ENCODE data around the gene NFRKB. TPM values are rescaled to one million over a fixed set of nuclear protein-coding genes. Genes with fewer than 3 reads are reported as not detected.

Gene NFRKB
- total RNA-seq, 1 donor from 2014 or later, result 14.6 TPM

GRCh38 chr11:129866311-129866710 lies 29.1 kb downstream of the NFRKB start:
- Histone ChIP-seq H3K27me3 (ENCODE audit: control insufficient read depth in 3 of 3, insufficient read depth in 3 of 3, low read length in 3 of 3) (no peaks in the 10 kb centered on the region), H3K36me3 (ENCODE audit: control insufficient read depth in 3 of 3, insufficient read depth in 3 of 3, low read length in 3 of 3) (peaks cover 65 to 82% (median 70%) of the 10 kb centered on the region in 3 donors), H3K4me1 (ENCODE audit: control insufficient read depth in 3 of 3, insufficient read depth in 3 of 3, low read length in 3 of 3) (peaks cover 0 to 2% (median 0%) of the 10 kb centered on the region in 3 donors), H3K4me3 (ENCODE audit: low read length in 3 of 3) (no peak overlapping the region), H3K27ac (ENCODE audit: low read depth, low read length) (no peak overlapping the region), H3K9me3 (ENCODE audit: control insufficient read depth in 3 of 3, low read length in 3 of 3) (no peaks in the 10 kb centered on the region), H3K9ac (ENCODE audit: low read depth in 1 of 3, low read length in 3 of 3) (no peak overlapping the region)

GRCh38 chr11:129865701-129866100 lies 29.7 kb downstream of the NFRKB start:
- Histone ChIP-seq H3K4me3 (ENCODE audit: low read length in 3 of 3) (no peak overlapping the region), H3K9ac (ENCODE audit: low read depth in 1 of 3, low read length in 3 of 3) (no peak overlapping the region), H3K4me1 (ENCODE audit: control insufficient read depth in 3 of 3, insufficient read depth in 3 of 3, low read length in 3 of 3) (peaks cover 0 to 2% (median 0%) of the 10 kb centered on the region in 3 donors), H3K27me3 (ENCODE audit: control insufficient read depth in 3 of 3, insufficient read depth in 3 of 3, low read length in 3 of 3) (no peaks in the 10 kb centered on the region), H3K27ac (ENCODE audit: low read depth, low read length) (no peak overlapping the region), H3K9me3 (ENCODE audit: control insufficient read depth in 3 of 3, low read length in 3 of 3) (no peaks in the 10 kb centered on the region), H3K36me3 (ENCODE audit: control insufficient read depth in 3 of 3, insufficient read depth in 3 of 3, low read length in 3 of 3) (peaks cover 59 to 80% (median 65%) of the 10 kb centered on the region in 3 donors)

- Histone ChIP-seq H3K27me3 (ENCODE audit: control insufficient read depth in 3 of 3, insufficient read depth in 3 of 3, low read length in 3 of 3) (no peaks in the 10 kb centered on the region), H3K9me3 (ENCODE audit: control insufficient read depth in 3 of 3, low read length in 3 of 3) (no peaks in the 10 kb centered on the region), H3K4me3 (ENCODE audit: low read length in 3 of 3) (no peak overlapping the region), H3K9ac (ENCODE audit: low read depth in 1 of 3, low read length in 3 of 3) (no peak overlapping the region), H3K36me3 (ENCODE audit: control insufficient read depth in 3 of 3, insufficient read depth in 3 of 3, low read length in 3 of 3) (peaks cover 51 to 79% (median 65%) of the 10 kb centered on the region in 3 donors), H3K4me1 (ENCODE audit: control insufficient read depth in 3 of 3, insufficient read depth in 3 of 3, low read length in 3 of 3) (peaks cover 0 to 2% (median 0%) of the 10 kb centered on the region in 3 donors), H3K27ac (ENCODE audit: low read depth, low read length) (no peak overlapping the region)
These were observed 30.6 kb downstream of the NFRKB start for GRCh38 chr11:129864811-129865210.

- Histone ChIP-seq H3K27ac (ENCODE audit: low read depth, low read length) (no peak overlapping the region), H3K4me1 (ENCODE audit: control insufficient read depth in 3 of 3, insufficient read depth in 3 of 3, low read length in 3 of 3) (peaks cover 0 to 2% (median 0%) of the 10 kb centered on the region in 3 donors), H3K4me3 (ENCODE audit: low read length in 3 of 3) (no peak overlapping the region), H3K9me3 (ENCODE audit: control insufficient read depth in 3 of 3, low read length in 3 of 3) (no peaks in the 10 kb centered on the region), H3K36me3 (ENCODE audit: control insufficient read depth in 3 of 3, insufficient read depth in 3 of 3, low read length in 3 of 3) (peaks cover 45 to 63% (median 46%) of the 10 kb centered on the region in 3 donors), H3K9ac (ENCODE audit: low read depth in 1 of 3, low read length in 3 of 3) (peak overlapping the region in 1 of 3 donors; percentile 25), H3K27me3 (ENCODE audit: control insufficient read depth in 3 of 3, insufficient read depth in 3 of 3, low read length in 3 of 3) (no peaks in the 10 kb centered on the region)
These were observed 33.5 kb downstream of the NFRKB start for GRCh38 chr11:129861702-129862522.

- Histone ChIP-seq H3K27ac (ENCODE audit: low read depth, low read length) (no peak overlapping the region), H3K27me3 (ENCODE audit: control insufficient read depth in 3 of 3, insufficient read depth in 3 of 3, low read length in 3 of 3) (no peaks in the 10 kb centered on the region), H3K9ac (ENCODE audit: low read depth in 1 of 3, low read length in 3 of 3) (no peak overlapping the region), H3K9me3 (ENCODE audit: control insufficient read depth in 3 of 3, low read length in 3 of 3) (no peaks in the 10 kb centered on the region), H3K4me1 (ENCODE audit: control insufficient read depth in 3 of 3, insufficient read depth in 3 of 3, low read length in 3 of 3) (peaks cover 6 to 13% (median 7%) of the 10 kb centered on the region in 3 donors), H3K36me3 (ENCODE audit: control insufficient read depth in 3 of 3, insufficient read depth in 3 of 3, low read length in 3 of 3) (peaks cover 7 to 13% (median 7%) of the 10 kb centered on the region in 3 donors), H3K4me3 (ENCODE audit: low read length in 3 of 3) (no peak overlapping the region)
These were observed 39.3 kb downstream of the NFRKB start for GRCh38 chr11:129856036-129856435.

GRCh38 chr11:129855086-129855485 lies 40.3 kb downstream of the NFRKB start:
- peaks cover 4 to 7% (median 5%) of the 10 kb centered on the region in 3 donors for H3K36me3 ChIP-seq (ENCODE audit: control insufficient read depth in 3 of 3, insufficient read depth in 3 of 3, low read length in 3 of 3)
- no peak overlapping the region for H3K9ac ChIP-seq (ENCODE audit: low read depth in 1 of 3, low read length in 3 of 3)
- H3K4me3 ChIP-seq (ENCODE audit: low read length in 3 of 3), result no peak overlapping the region
- no peak overlapping the region for H3K27ac ChIP-seq (ENCODE audit: low read depth, low read length)
- H3K27me3 ChIP-seq (ENCODE audit: control insufficient read depth in 3 of 3, insufficient read depth in 3 of 3, low read length in 3 of 3), result no peaks in the 10 kb centered on the region
- peaks cover 6 to 13% (median 7%) of the 10 kb centered on the region in 3 donors for H3K4me1 ChIP-seq (ENCODE audit: control insufficient read depth in 3 of 3, insufficient read depth in 3 of 3, low read length in 3 of 3)
- H3K9me3 ChIP-seq (ENCODE audit: control insufficient read depth in 3 of 3, low read length in 3 of 3), result no peaks in the 10 kb centered on the region

- no peak overlapping the region for H3K9ac ChIP-seq (ENCODE audit: low read depth in 1 of 3, low read length in 3 of 3)
- H3K9me3 ChIP-seq (ENCODE audit: control insufficient read depth in 3 of 3, low read length in 3 of 3), result no peaks in the 10 kb centered on the region
- peaks cover 0 to 4% (median 0%) of the 10 kb centered on the region in 3 donors for H3K36me3 ChIP-seq (ENCODE audit: control insufficient read depth in 3 of 3, insufficient read depth in 3 of 3, low read length in 3 of 3)
- peaks cover 0 to 2% (median 0%) of the 10 kb centered on the region in 3 donors for H3K27me3 ChIP-seq (ENCODE audit: control insufficient read depth in 3 of 3, insufficient read depth in 3 of 3, low read length in 3 of 3)
- peaks cover 6 to 13% (median 7%) of the 10 kb centered on the region in 3 donors for H3K4me1 ChIP-seq (ENCODE audit: control insufficient read depth in 3 of 3, insufficient read depth in 3 of 3, low read length in 3 of 3)
- H3K4me3 ChIP-seq (ENCODE audit: low read length in 3 of 3), result no peak overlapping the region
- no peak overlapping the region for H3K27ac ChIP-seq (ENCODE audit: low read depth, low read length)
These were observed 41.1 kb downstream of the NFRKB start for GRCh38 chr11:129854232-129854805.

- Histone ChIP-seq H3K9me3 (ENCODE audit: control insufficient read depth in 3 of 3, low read length in 3 of 3) (no peaks in the 10 kb centered on the region), H3K27ac (ENCODE audit: low read depth, low read length) (no peak overlapping the region), H3K4me1 (ENCODE audit: control insufficient read depth in 3 of 3, insufficient read depth in 3 of 3, low read length in 3 of 3) (peaks cover 6 to 13% (median 7%) of the 10 kb centered on the region in 3 donors), H3K9ac (ENCODE audit: low read depth in 1 of 3, low read length in 3 of 3) (no peak overlapping the region), H3K27me3 (ENCODE audit: control insufficient read depth in 3 of 3, insufficient read depth in 3 of 3, low read length in 3 of 3) (peaks cover 0 to 2% (median 0%) of the 10 kb centered on the region in 3 donors), H3K4me3 (ENCODE audit: low read length in 3 of 3) (no peak overlapping the region), H3K36me3 (ENCODE audit: control insufficient read depth in 3 of 3, insufficient read depth in 3 of 3, low read length in 3 of 3) (peaks cover 0 to 3% (median 0%) of the 10 kb centered on the region in 3 donors)
These were observed 41.7 kb downstream of the NFRKB start for GRCh38 chr11:129853518-129854231.

- Histone ChIP-seq H3K4me3 (ENCODE audit: low read length in 3 of 3) (no peak overlapping the region), H3K9ac (ENCODE audit: low read depth in 1 of 3, low read length in 3 of 3) (no peak overlapping the region), H3K36me3 (ENCODE audit: control insufficient read depth in 3 of 3, insufficient read depth in 3 of 3, low read length in 3 of 3) (no peaks in the 10 kb centered on the region), H3K27me3 (ENCODE audit: control insufficient read depth in 3 of 3, insufficient read depth in 3 of 3, low read length in 3 of 3) (peaks cover 0 to 2% (median 0%) of the 10 kb centered on the region in 3 donors), H3K4me1 (ENCODE audit: control insufficient read depth in 3 of 3, insufficient read depth in 3 of 3, low read length in 3 of 3) (peaks cover 6 to 13% (median 7%) of the 10 kb centered on the region in 3 donors), H3K27ac (ENCODE audit: low read depth, low read length) (no peak overlapping the region), H3K9me3 (ENCODE audit: control insufficient read depth in 3 of 3, low read length in 3 of 3) (no peaks in the 10 kb centered on the region)
These were observed 43.1 kb downstream of the NFRKB start for GRCh38 chr11:129852125-129852740.
